HK-2 (cell line): Measurements from ENCODE around the gene CEP76.
"Not testable (repeated sequence)": the region's sequence is repeated elsewhere in the genome, so short reads cannot be mapped to it uniquely, and the experiment has no call there.

Experiments
- DNase-seq: peaks from one replicate; pipeline ENCODE4 v3.0.0-alpha.2; 2018; ENCODE audit not compliant: unreplicated experiment

Gene CEP76

GRCh38 chr18:12640881-12641200 is 61.7 kb downstream of the CEP76 start:
- no peak for DNase-seq

DNA sequence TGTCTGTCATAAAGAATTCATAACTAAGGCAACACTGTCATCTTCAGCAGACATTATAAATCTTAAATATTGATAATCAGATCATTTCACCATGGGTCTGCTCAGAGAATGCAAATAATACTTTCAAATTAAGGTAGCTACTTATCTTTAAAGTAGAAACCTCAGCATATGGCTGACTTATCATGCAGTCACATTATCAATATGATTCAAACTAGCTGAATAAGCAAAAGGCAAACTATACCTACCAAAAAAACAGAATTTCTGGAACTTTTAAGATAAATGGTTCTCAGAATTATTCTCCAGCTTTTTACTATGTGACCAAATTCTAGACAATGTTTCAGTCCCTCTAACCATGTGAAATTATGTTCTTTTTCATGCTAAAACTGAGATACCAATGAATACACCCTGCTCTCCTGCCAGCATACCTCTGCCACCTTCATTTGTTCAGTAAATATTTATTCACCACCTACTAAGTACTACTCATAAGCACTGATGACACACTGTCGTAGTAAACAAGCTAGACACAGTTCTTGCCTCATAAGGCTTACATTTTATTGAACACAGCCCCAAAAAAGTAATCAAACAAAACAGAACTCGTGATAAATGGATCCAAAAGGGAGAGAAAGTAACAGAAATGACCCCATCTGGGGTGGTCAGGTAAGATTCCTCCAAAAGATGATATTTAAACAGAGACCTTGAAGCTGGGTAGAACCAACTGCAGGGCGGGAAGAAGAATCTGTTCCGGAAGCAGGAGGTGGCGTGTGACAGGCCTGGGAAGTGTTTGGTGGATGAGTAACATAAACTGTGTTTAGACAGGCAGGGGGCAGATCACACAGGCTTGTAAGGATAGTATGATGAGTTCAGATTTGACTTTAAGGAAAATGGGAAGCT is 62.3 kb downstream of the CEP76 start:
- DNase-seq: peak; percentile 55

DNA sequence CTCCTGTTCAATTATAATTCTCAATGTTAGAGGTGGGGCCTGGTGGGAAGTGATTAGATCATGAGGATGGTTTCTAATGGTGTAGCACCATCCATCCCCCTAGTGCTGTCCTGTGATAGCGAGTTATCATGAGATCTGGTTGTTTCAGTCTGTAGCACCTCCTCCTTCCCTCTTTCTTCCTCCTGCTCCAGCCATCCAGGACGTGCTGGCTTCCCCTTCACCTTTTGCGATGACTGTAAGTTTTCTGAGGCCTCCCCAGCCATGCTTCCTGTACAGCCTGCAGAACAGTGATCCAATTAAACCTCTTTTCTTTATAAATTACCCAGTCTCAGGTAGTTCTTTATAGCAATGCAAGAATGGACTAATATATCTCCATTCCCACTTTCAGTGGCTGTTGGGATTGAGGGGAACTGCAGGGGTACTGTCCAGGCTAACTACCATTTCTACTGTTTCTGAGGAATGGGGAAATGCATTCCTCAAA is 63.8 kb downstream of the CEP76 start:
- DNase-seq: no peak

DNA sequence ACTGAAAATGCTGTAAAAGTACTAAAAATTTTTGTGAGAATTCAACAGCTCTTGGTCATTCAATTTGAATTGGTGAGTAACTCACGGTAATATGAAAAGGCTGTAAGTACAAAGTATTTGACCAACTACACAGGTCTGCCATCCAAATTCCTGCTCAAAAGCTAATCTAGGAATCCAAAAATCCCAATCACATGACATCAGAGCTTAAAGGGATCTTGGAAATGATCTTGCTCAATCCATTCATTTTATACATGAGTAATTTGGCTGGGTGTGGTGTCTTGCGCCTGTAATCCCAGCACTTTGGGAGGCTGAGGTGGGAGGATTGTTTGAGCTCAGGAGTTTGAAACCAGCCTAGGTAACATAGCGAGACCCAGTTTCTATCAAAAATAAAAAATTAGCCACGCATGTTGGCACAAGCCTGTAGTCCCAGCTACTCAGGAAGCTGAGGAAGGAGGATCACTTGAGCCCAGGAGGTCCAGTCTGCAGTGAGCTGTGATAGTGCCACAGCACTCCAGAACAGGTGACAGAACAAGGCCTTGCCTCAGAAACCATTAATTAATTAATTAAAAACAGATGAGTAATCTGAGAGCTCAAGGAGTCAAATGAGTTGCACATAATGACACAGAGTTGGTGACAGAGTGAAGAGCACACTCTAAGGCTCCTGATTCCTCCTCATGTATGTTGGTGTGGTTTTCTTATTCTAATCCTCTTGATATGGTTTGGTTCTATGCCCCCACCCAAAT is 64.5 kb downstream of the CEP76 start:
- no peak for DNase-seq

- no peak for DNase-seq
These were observed 65.1 kb downstream of the CEP76 start for GRCh38 chr18:12637393-12637792.

- no peak for DNase-seq
These were observed 70.6 kb downstream of the CEP76 start for GRCh38 chr18:12631831-12632477.

DNA sequence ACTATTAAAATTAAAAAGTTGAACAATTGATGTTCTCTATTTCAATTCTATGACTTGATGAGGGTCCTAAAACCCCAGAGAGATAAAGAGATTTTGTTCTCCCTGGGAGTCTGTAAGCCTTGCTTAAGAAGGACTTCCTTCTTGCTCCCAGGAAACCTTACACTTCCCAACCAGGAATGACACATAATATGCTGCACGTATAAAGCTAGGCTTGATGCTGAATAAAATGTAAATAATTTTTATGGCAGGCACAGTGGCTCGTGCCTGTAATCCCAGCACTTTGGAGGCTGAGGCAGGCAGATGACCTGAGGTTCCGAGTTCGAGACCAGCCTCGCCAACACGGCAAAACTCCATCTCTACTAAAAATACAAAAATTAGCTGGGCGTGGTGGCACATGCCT is 72.4 kb downstream of the CEP76 start:
- DNase-seq: no peak

DNA sequence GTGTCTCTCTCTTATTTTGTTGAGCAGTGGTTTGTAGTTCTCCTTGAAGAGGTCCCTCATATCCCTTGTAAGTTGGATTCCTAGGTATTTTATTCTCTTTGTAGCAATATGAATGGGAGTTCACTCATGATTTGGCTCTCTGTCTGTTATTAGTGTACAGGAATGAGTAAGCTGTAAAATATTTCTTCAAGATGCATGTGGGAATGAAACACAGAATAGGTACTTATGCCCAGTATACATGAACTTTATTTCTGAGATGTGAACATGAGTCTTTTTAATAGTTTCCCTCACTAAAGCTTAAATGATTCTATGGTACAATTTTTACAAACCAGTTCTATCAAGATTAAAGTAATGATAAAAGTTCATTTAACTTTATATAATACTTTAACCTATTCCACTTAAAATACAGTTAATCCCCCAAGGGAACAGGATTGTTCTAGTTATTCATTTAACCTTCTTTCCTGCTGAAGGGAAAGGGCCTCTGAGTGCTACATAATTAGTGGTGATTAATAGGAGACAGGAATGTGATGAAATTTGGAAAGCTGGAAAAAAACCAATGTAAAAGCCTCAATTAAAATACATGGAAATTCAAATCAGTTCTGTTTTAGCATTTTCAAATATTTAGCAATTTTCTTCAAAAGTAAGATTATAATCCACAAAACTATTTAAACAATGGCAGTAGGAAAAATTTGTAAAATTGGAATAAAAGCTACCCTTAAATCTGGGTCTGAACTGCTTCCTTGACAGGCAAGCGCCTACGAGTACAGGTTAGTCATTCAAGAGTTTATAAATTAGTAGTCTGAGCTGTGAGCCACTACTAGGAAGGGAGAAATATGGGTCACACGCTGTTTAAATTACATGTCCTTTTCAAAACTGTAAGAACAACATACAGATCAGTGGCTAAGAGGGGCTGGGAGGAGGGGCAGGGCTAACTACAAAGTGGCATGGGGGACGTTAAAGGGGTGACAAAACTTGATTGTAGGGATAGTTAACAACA is 73.5 kb downstream of the CEP76 start:
- DNase-seq: no peak

GRCh38 chr18:12627199-12627598 is 75.3 kb downstream of the CEP76 start:
- DNase-seq: not testable (repeated sequence)

DNA sequence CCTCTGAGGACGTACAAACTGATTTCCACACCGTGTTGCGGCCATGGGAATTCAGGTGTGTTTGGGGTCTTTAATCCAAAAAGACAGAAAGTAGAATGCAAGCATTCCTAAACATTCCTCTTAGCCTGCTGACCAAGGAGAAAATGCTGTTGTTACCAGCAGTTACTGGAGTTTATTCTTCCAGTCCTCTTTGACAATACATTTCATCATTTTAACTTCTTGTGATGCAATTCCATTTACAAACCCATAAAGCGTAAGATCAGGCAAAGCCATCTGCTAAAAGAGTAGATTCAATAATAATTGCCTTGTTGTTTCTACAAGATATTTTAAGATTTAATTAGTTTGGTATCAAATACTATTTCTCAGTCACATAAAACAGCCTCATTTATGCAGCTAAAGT is 77.3 kb downstream of the CEP76 start:
- no peak for DNase-seq
